CD4-positive, CD25-positive, alpha-beta regulatory T cell (primary cell): ENCODE measurements around the gene UBA1. TPM values are rescaled to one million over a fixed set of nuclear protein-coding genes. Genes with fewer than 3 reads are reported as not detected.

Experiments
- ATAC-seq, 2 donors: fragments of 150-1000 bp; cut with Tn5 transposase; one replicate each; pipeline ENCODE4 v1.10.0; 2021; ENCODE audit warnings: low read depth in 2 of 2, moderate number of reproducible peaks in 2 of 2, moderate library complexity in 1 of 2
- DNase-seq, 3 donors: peaks; one replicate each; pipeline versions ENCODE4 v3.0.0 to v3.0.0-alpha.2; 2012 to 2022; ENCODE audit warnings: mixed read lengths in 1 of 3
- H3K27ac ChIP-seq: one replicate; pipeline ENCODE4 v1.7.0; 2013; ENCODE audit warnings: mild to moderate bottlenecking, low read length; ENCODE audit not compliant: insufficient read depth, poor library complexity, severe bottlenecking
- H3K27me3 ChIP-seq: one replicate; pipeline ENCODE4 v1.7.0; 2013; ENCODE audit warnings: low read length; ENCODE audit not compliant: control insufficient read depth, insufficient read depth
- H3K36me3 ChIP-seq: one replicate; pipeline ENCODE4 v1.7.0; 2013; ENCODE audit warnings: mild to moderate bottlenecking, low read length, moderate library complexity; ENCODE audit not compliant: control insufficient read depth, insufficient read depth
- H3K4me1 ChIP-seq: 2 replicates; pipeline ENCODE4 v1.7.0; 2013; ENCODE audit warnings: mild to moderate bottlenecking, low read length; ENCODE audit not compliant: insufficient read depth, control insufficient read depth, poor library complexity, severe bottlenecking
- H3K4me3 ChIP-seq: one replicate; pipeline ENCODE4 v1.7.0; 2013; ENCODE audit warnings: low read depth, mild to moderate bottlenecking, low read length, moderate library complexity
- H3K9me3 ChIP-seq, 2 experiments: 1 replicate in 1 of 2; 2 replicates in 1 of 2; pipeline ENCODE4 v1.7.0; 2013; ENCODE audit warnings: low read length in 2 of 2, mild to moderate bottlenecking in 1 of 2, moderate library complexity in 1 of 2; ENCODE audit not compliant: control insufficient read depth in 2 of 2
- H3K27ac Mint-ChIP-seq, 3 donors: one replicate each; pipeline ENCODE4 v1.8.0; 2020 to 2022; ENCODE audit warnings: mild to moderate bottlenecking in 3 of 3, mixed read lengths in 3 of 3, moderate library complexity in 2 of 3
- H3K27me3 Mint-ChIP-seq: one replicate; pipeline ENCODE4 v1.8.0; 2022; ENCODE audit warnings: mild to moderate bottlenecking, mixed read lengths
- H3K36me3 Mint-ChIP-seq: one replicate; pipeline ENCODE4 v1.8.0; 2020; ENCODE audit warnings: mixed read lengths
- H3K4me1 Mint-ChIP-seq, 4 donors: one replicate each; pipeline ENCODE4 v1.8.0; 2020 to 2022; ENCODE audit warnings: mixed read lengths in 4 of 4, mild to moderate bottlenecking in 1 of 4
- H3K4me3 Mint-ChIP-seq, 4 donors: one replicate each; pipeline ENCODE4 v1.8.0; 2020 to 2022; ENCODE audit warnings: mild to moderate bottlenecking in 4 of 4, mixed read lengths in 4 of 4, moderate library complexity in 3 of 4
- H3K9me3 Mint-ChIP-seq, 7 donors: one replicate each; pipeline ENCODE4 v1.8.0; 2020 to 2022; ENCODE audit warnings: mixed read lengths in 7 of 7, mild to moderate bottlenecking in 3 of 7, moderate library complexity in 2 of 7
- polyA plus RNA-seq, 4 donors: library from polyadenylated mRNA; unstranded; fragments of 300-500 nt; fragmentation: Illumina TruSeq; gene quantifications; one replicate each; pipeline ENCODE4 v1.2.3, GENCODE V29; 2021
- total RNA-seq: library from RNA; stranded (reverse); gene quantifications from one replicate; pipeline ENCODE4 v1.2.3, GENCODE V29; 2022

Gene UBA1
- total and polyA plus RNA-seq, 5 donors from 2014 or later = 163 to 210 (median 173) TPM

- Histone ChIP-seq H3K9me3 (no peaks in the 10 kb centered on the region), H3K4me1 (no peaks in the 10 kb centered on the region), H3K36me3 (no peaks in the 10 kb centered on the region), H3K27me3 (no peaks in the 10 kb centered on the region), H3K27ac (no peak overlapping the region), H3K4me3 (no peak overlapping the region)
- Mint-ChIP-seq H3K4me1 (peaks cover 0 to 13% (median 8%) of the 10 kb centered on the region in 4 donors), H3K27me3 (no peaks in the 10 kb centered on the region), H3K4me3 (no peak overlapping the region), H3K9me3 (peaks cover 0 to 2% (median 0%) of the 10 kb centered on the region in 7 donors), H3K27ac (peak overlapping the region in 1 of 3 donors; percentile 56), H3K36me3 (peaks cover 4% of the 10 kb centered on the region)
- DNase-seq = no peak
- ATAC-seq = no peak
Observed at GRCh38 chrX:47162927-47163583, 30.6 kb upstream of the UBA1 start.

- H3K36me3 ChIP-seq = no peaks in the 10 kb centered on the region
- Mint-ChIP-seq H3K27me3 (no peaks in the 10 kb centered on the region), H3K9me3 (peaks cover 0 to 2% (median 0%) of the 10 kb centered on the region in 7 donors), H3K4me3 (no peak overlapping the region), H3K4me1 (peaks cover 0 to 13% (median 9%) of the 10 kb centered on the region in 4 donors), H3K36me3 (no peaks in the 10 kb centered on the region), H3K27ac (no peak overlapping the region)
- DNase-seq = no peak
- no peak overlapping the region for H3K4me3 ChIP-seq
- no peaks in the 10 kb centered on the region for H3K4me1 ChIP-seq
- no peak overlapping the region for H3K27ac ChIP-seq
- no peak for ATAC-seq
- no peaks in the 10 kb centered on the region for H3K27me3 ChIP-seq
- no peaks in the 10 kb centered on the region for H3K9me3 ChIP-seq
Observed at GRCh38 chrX:47164420-47164819, 29.2 kb upstream of the UBA1 start.

GRCh38 chrX:47166126-47166525, 27.5 kb upstream of the UBA1 start:
- no peak for DNase-seq
- H3K27ac Mint-ChIP-seq = no peak overlapping the region
- H3K9me3 ChIP-seq = no peaks in the 10 kb centered on the region
- H3K4me3 Mint-ChIP-seq = no peak overlapping the region
- peaks cover 0 to 2% (median 0%) of the 10 kb centered on the region in 7 donors for H3K9me3 Mint-ChIP-seq
- H3K27me3 Mint-ChIP-seq = no peaks in the 10 kb centered on the region
- H3K27ac ChIP-seq = no peak overlapping the region
- H3K4me1 Mint-ChIP-seq = peaks cover 0 to 6% (median 4%) of the 10 kb centered on the region in 4 donors
- H3K36me3 ChIP-seq = peaks cover 11% of the 10 kb centered on the region
- H3K4me3 ChIP-seq = no peak overlapping the region
- no peak for ATAC-seq
- H3K27me3 ChIP-seq = no peaks in the 10 kb centered on the region
- no peaks in the 10 kb centered on the region for H3K36me3 Mint-ChIP-seq
- H3K4me1 ChIP-seq = no peaks in the 10 kb centered on the region

DNA sequence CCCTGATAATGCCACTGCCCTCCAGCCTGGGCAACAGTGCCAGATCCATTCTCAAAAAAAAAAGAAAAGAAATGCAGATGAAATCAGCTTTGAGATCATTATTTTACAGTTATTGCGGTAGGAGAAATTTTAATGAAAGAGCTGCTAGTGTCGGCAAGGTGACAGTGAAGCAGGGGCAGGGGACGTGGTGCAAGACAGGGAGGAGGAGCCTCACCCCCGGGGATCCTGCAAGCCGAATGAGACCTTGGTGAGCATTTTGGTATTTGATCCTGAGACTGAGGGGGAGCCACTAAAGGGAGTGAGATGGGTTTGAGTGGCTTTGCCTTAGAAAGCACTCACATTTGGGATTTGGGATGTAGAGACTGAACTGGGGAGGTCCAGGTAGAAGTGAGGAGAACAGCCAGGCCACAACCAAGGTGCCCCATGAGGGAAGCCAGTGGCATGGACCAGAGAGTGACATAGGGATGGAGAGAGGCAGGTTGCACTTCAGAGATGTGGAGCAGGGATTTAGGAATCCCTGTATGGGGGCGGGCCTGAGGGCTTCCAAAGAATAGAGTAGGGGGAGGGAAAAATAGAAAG, 25.0 kb upstream of the UBA1 start:
- ATAC-seq = no peak
- H3K36me3 ChIP-seq = peaks cover 28% of the 10 kb centered on the region
- H3K9me3 Mint-ChIP-seq = peaks cover 0 to 2% (median 0%) of the 10 kb centered on the region in 7 donors
- no peak for DNase-seq
- H3K4me1 ChIP-seq = no peaks in the 10 kb centered on the region
- H3K27ac Mint-ChIP-seq = no peak overlapping the region
- H3K4me3 Mint-ChIP-seq = no peak overlapping the region
- peaks cover 0 to 7% (median 4%) of the 10 kb centered on the region in 4 donors for H3K4me1 Mint-ChIP-seq
- no peak overlapping the region for H3K4me3 ChIP-seq
- H3K27ac ChIP-seq = no peak overlapping the region
- no peaks in the 10 kb centered on the region for H3K27me3 Mint-ChIP-seq
- no peaks in the 10 kb centered on the region for H3K9me3 ChIP-seq
- no peaks in the 10 kb centered on the region for H3K27me3 ChIP-seq
- H3K36me3 Mint-ChIP-seq = no peaks in the 10 kb centered on the region

GRCh38 chrX:47169273-47169672, 24.4 kb upstream of the UBA1 start:
- no peaks in the 10 kb centered on the region for H3K27me3 ChIP-seq
- peak overlapping the region in 1 of 3 donors; percentile 84 for H3K27ac Mint-ChIP-seq
- no peak overlapping the region for H3K4me3 ChIP-seq
- no peak for ATAC-seq
- no peaks in the 10 kb centered on the region for H3K9me3 ChIP-seq
- no peak for DNase-seq
- peaks cover 0 to 7% (median 4%) of the 10 kb centered on the region in 4 donors for H3K4me1 Mint-ChIP-seq
- no peaks in the 10 kb centered on the region for H3K27me3 Mint-ChIP-seq
- peaks cover 35% of the 10 kb centered on the region for H3K36me3 ChIP-seq
- H3K27ac ChIP-seq = no peak overlapping the region
- no peaks in the 10 kb centered on the region for H3K36me3 Mint-ChIP-seq
- peaks cover 0 to 2% (median 0%) of the 10 kb centered on the region in 7 donors for H3K9me3 Mint-ChIP-seq
- no peaks in the 10 kb centered on the region for H3K4me1 ChIP-seq
- peak overlapping the region in 1 of 4 donors; percentile 32 for H3K4me3 Mint-ChIP-seq

DNA sequence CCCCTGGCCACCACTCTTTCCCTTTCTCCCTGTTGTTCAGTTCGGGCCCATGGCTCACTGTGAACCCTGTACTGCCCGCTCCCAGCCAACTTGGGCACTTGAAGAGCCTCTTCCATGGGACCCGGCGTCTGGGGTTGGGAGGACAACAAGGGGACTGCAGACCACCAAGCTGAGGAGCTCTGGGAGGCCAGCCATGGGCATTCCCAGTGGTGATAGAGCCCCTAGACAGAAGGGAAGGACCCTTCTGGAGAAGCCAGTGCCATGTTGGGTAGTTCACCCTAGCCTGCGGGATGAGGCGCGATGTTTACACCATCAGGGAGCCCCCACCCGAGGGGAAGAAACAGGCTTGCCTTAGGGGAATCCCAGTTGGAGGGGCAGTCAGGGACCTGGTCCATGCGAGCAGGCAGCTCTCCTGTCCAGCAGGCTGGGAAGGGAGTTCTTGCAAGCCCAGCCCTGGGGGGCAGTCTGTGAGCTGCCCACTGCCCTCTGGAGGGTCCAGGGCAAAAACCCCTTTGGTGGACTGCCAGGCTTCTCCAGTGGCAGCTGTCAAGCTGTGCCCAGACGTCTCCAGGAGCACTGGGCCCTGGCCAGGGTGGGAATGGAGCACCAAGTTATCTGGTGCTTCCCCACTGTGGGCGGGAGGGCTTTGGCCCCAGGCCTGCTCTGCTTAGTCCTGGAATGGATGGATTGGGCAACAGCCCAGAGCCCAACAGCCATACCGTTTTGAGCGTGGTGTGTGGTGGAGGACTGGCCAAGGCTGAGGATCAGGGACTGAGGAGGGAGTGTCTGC, 23.7 kb upstream of the UBA1 start:
- Mint-ChIP-seq H3K36me3 (no peaks in the 10 kb centered on the region), H3K9me3 (no peaks in the 10 kb centered on the region), H3K27me3 (no peaks in the 10 kb centered on the region), H3K4me1 (peaks cover 0 to 4% (median 3%) of the 10 kb centered on the region in 4 donors), H3K4me3 (no peak overlapping the region), H3K27ac (peak overlapping the region in 1 of 3 donors; percentile 84)
- H3K27me3 ChIP-seq = no peaks in the 10 kb centered on the region
- H3K27ac ChIP-seq = no peak overlapping the region
- H3K4me1 ChIP-seq = no peaks in the 10 kb centered on the region
- H3K36me3 ChIP-seq = peaks cover 35% of the 10 kb centered on the region
- no peaks in the 10 kb centered on the region for H3K9me3 ChIP-seq
- no peak for DNase-seq
- no peak overlapping the region for H3K4me3 ChIP-seq
- no peak for ATAC-seq

GRCh38 chrX:47170861-47171692, 22.6 kb upstream of the UBA1 start:
- peaks cover 43% of the 10 kb centered on the region for H3K36me3 ChIP-seq
- no peak overlapping the region for H3K27ac ChIP-seq
- H3K27ac Mint-ChIP-seq = no peak overlapping the region
- H3K4me1 Mint-ChIP-seq = peaks cover 0 to 3% (median 1%) of the 10 kb centered on the region in 4 donors
- no peaks in the 10 kb centered on the region for H3K4me1 ChIP-seq
- H3K4me3 Mint-ChIP-seq = no peak overlapping the region
- no peaks in the 10 kb centered on the region for H3K27me3 Mint-ChIP-seq
- no peak for ATAC-seq
- no peak overlapping the region for H3K4me3 ChIP-seq
- no peaks in the 10 kb centered on the region for H3K9me3 Mint-ChIP-seq
- H3K27me3 ChIP-seq = no peaks in the 10 kb centered on the region
- DNase-seq = no peak
- H3K9me3 ChIP-seq = no peaks in the 10 kb centered on the region
- no peaks in the 10 kb centered on the region for H3K36me3 Mint-ChIP-seq
